Breast epithelium (tissue), 3 donors: ENCODE measurements around the gene CDH2.

ENCODE experiments used
- POLR2A ChIP-seq: fragments of 450-650 bp; IDR thresholded peaks from one replicate; pipeline ENCODE4 v1.6.1; 2016; ENCODE audit warnings: antibody characterized with exemption, mild to moderate bottlenecking, moderate library complexity
- POLR2AphosphoS5 ChIP-seq, 3 donors: sonication (generic); formaldehyde crosslinking; IDR thresholded peaks; one replicate each; pipeline ENCODE4 v1.6.1; 2017; ENCODE audit warnings: antibody characterized with exemption in 3 of 3
- TF ChIP-seq, protein P1 (sequence below), 3 donors: fragments of 450-650 bp; IDR thresholded peaks; one replicate each; pipeline ENCODE4 v1.5.1; 2016 to 2017; ENCODE audit warnings: antibody characterized with exemption in 3 of 3, mild to moderate bottlenecking in 3 of 3, moderate library complexity in 3 of 3

DNA sequence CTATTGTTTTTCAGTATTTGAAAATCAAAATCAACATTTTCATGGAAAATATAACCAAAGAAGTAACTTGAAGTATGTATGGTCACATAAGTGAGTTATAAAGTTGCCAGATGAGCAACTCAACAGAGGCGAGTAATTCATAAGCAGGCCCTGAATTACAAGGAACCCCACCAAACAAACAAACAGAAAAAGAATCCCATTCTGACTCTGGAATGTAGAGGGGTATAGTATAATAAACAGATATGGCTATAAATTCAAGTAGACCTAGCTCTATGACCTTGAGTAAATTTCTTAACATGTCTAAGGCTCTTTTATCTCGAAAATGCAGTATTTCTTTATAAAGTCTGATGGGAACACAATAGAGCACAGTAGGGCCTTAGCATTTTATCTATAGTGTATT lies 4.7 kb upstream of the CDH2 start:
- TF ChIP-seq, protein P1, sequence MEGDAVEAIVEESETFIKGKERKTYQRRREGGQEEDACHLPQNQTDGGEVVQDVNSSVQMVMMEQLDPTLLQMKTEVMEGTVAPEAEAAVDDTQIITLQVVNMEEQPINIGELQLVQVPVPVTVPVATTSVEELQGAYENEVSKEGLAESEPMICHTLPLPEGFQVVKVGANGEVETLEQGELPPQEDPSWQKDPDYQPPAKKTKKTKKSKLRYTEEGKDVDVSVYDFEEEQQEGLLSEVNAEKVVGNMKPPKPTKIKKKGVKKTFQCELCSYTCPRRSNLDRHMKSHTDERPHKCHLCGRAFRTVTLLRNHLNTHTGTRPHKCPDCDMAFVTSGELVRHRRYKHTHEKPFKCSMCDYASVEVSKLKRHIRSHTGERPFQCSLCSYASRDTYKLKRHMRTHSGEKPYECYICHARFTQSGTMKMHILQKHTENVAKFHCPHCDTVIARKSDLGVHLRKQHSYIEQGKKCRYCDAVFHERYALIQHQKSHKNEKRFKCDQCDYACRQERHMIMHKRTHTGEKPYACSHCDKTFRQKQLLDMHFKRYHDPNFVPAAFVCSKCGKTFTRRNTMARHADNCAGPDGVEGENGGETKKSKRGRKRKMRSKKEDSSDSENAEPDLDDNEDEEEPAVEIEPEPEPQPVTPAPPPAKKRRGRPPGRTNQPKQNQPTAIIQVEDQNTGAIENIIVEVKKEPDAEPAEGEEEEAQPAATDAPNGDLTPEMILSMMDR (IDR thresholded peaks at IDR 0.05) = no peak
- no peak for TF ChIP-seq POLR2A
- no peak for TF ChIP-seq POLR2AphosphoS5 (IDR thresholded peaks at IDR 0.05)
